ENCODE data around the gene IFI35. TPM values are rescaled to one million over a fixed set of nuclear protein-coding genes. Genes with fewer than 3 reads are reported as not detected.

The IFI35 gene
- total and polyA plus RNA-seq, 9 of the 15 experiments (the other 6 are each of a cell fraction or from before 2014, with no cell fraction given), result 4.4 to 13.1 (median 10.2) TPM

GRCh38 chr17:43020789-43021740 lies 14.5 kb downstream of the IFI35 start (continued):
- TF ChIP-seq ZNF592 (IDR thresholded peaks at IDR 0.05) (0 out of 2 replicates have a peak, but pooled peaks have one; percentile 43), MGA (IDR thresholded peaks at IDR 0.05) (peak; percentile 83), ATF7 (IDR thresholded peaks at IDR 0.05) (peak; percentile 94), FOXK1 (CRISPR knock-in tag; IDR thresholded peaks at IDR 0.05; ENCODE audit: borderline replicate concordance) (no peak), ZNF263 (CRISPR knock-in tag; IDR thresholded peaks at IDR 0.05; ENCODE audit: borderline replicate concordance) (no peak), CHD1 (IDR thresholded peaks at IDR 0.05; ENCODE audit: low read length) (peak; percentile 3), POLR2G (IDR thresholded peaks at IDR 0.05; ENCODE audit: low read depth, low read length) (peak; percentile 61), TAF7 (tag; IDR thresholded peaks at IDR 0.05) (no peak), GATA2 (CRISPR knock-in tag; IDR thresholded peaks at IDR 0.05) (peak; percentile 31; the same call in 1 of the 2 replicates), MYC (IDR thresholded peaks at IDR 0.05; ENCODE audit: low read depth, low read length) (peak; percentile 77), MYC (CRISPR knock-in tag; IDR thresholded peaks at IDR 0.05; ENCODE audit: borderline replicate concordance, low read depth) (no peak)
